ENCODE results near the gene EHD3.

Gene EHD3

GRCh38 chr2:31233741-31234682, at the start of gene EHD3:
Gene EHD3, plus strand, starts transcription at chr2:31234152. Its CDS starts 470 bp downstream, at chr2:31234622.
- peak; percentile 90 for DNase-seq

GRCh38 chr2:31187166-31187565, 46.8 kb upstream of the EHD3 start:
- no peak for DNase-seq

- DNase-seq = no peak
Measured at GRCh38 chr2:31188131-31188530, 45.8 kb upstream of the EHD3 start.

GRCh38 chr2:31189141-31189540, 44.8 kb upstream of the EHD3 start:
- no peak for DNase-seq

DNA sequence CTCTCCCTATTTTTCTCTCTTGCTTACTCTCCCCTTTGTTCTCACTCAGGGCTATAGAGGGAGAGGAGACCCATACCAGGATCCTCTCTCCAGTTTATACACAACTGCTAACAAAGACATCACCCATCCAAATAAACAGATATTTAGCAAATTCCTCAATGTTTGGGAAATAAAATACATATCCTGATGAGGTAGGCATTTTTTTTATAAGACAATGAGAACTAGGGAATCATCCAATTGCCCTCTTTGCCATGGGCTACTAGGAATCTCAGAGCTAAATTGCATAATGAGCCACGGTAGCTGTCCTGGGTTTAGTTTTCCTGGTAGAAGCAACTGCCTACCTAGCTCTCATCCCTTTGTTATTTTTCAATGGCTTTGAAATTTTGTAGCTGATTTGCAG, 43.8 kb upstream of the EHD3 start:
- DNase-seq = no peak

DNA sequence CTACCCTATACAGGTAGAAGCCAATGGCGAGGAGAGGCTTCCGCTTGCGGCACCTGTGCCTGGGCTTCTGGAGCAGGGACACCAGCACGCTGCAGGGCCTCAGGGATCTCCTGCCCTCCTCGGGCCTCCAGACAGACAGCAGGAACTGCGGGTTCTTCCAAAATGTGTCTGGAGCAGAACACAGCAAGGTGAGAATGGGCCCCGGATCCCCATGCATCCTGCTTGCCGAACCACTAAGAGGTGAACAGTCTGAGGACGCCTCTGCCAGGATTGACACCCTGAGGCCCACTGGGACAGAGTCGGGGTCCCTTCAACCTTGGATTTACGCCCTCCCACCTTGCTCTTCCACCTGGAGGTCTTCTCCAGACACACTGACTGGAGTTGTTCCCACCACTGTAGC, 42.0 kb upstream of the EHD3 start:
- no peak for DNase-seq

DNA sequence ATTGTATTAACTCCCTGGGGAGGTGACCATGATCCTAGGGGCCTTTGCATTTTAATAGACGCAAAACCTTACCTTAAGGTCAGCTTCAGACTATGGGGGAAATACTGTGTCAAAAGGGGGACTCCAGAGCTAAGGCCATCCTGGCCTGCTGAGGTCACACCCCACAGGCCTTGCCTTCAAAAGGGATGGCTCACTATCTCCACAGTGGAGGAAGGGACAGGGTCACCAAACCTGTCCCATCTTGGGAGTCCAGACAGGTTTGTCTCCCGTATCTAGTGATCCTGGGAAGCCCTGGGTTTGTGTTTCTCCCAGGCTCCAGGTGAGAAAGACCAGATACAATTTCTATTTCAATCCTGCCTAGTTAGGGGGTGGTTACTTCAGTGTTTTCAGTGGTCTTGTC, 41.6 kb upstream of the EHD3 start:
- DNase-seq = no peak

DNA sequence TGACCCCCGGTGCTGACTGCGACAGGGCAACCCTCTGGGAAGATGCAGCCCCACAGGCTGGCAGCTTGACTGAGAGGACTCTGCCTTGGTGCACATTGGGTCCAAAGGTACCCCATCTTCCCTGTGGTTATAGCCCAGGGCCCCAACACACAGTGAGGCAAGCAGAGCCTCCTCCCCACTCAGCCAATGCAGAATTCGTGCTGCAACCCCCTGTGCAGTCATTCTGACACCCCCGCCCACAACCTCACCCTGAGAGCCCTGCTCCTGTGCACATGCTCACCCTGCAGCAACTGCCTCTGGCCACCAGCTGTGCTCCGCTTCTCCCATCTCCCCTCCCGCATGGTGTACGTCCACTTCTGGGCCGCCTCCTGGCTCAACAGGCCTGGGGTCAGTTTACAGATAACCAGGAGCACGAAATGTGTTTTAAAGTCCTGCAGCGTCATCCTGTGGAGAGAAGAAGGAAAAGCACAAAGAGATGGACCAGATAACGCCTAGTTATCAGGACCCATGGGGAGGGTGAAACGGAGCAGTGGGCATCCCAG, 41.0 kb upstream of the EHD3 start:
- DNase-seq = no peak

GRCh38 chr2:31193806-31194205, 40.1 kb upstream of the EHD3 start:
- no peak for DNase-seq

- DNase-seq = no peak
Measured at GRCh38 chr2:31196622-31197021, 37.3 kb upstream of the EHD3 start.

- no peak for DNase-seq
Measured at GRCh38 chr2:31197166-31197565, 36.8 kb upstream of the EHD3 start.

DNA sequence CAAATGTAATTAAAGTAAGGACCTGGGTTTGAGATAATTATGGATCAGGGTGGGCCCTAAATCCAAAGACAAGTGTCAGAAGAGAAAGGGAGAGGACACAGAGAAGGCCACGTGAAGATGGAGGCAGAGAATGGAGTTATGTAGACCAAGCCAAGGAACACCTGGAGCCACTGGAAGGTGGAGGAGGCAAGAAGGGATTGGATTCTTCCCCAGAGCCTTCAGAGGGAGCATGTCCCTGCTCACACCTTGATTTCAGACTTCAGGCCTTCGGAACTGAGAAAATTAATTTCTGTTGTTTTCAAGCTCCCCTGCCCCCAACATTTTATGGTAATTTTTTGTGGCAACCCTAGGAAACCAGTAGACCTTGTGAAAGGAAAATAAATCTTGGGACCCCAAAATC, 36.3 kb upstream of the EHD3 start:
- no peak for DNase-seq

GRCh38 chr2:31199206-31199605, 34.7 kb upstream of the EHD3 start:
- DNase-seq = no peak

- DNase-seq = no peak
Measured at GRCh38 chr2:31200972-31201371, 33.0 kb upstream of the EHD3 start.

DNA sequence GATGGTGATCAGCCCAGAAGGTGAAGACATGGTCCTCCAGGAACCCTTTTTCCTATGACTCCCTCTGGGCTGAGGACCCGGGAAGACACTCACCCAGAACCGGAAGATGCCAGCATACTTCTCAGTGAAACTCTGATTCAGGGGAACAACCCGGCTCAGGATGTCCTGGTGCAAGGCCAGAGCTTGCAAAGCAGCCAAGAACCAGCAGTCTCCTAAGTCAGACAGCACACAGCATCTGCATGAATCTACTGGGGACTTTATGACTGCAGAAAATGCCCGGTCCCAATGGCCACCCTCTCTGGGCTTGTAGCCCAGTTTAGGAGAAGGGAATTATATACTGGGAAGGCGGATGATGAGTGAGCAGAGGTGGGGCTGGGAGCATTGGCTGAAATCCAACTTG, 31.9 kb upstream of the EHD3 start:
- DNase-seq = no peak

DNA sequence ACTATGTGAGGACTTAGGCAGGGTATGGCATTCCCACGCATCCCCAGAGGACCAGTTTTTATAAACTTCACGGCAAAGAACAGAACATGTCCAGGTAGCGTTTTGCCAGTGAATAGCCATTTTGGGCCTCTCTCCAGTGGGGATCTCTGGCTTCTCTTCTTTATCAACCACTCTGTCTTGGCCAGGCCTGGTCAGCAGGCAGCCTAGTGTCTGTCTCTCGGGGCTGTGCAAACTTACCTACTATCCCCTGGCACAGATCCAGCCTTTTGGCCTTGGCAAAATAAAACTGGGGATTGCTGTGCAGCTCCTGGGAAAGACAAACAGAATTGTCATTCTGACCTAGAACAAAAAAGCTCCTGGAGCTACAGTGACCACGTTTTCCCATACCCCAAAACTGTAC, 31.1 kb upstream of the EHD3 start:
- no peak for DNase-seq

GRCh38 chr2:31203916-31204315, 30.0 kb upstream of the EHD3 start:
- DNase-seq = no peak

DNA sequence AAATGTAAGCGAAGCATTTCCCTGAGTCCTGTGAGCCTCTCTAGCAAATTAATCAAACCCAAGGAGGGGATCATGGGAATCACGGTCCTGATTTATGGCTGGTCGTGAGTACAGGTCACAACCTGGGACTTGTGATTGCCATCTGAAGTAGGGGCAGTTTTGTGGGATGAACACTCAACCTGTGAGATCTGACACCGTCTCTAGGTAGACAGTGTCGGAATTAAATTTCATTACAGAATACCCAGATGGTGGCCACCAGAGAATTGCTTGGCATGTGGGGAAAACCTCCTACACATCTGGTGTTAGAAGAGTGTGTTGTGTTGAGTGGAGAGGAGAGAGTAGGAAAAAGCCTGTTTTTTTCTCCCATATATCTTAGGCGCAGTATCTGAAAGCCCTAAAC, 29.2 kb upstream of the EHD3 start:
- DNase-seq = no peak

DNA sequence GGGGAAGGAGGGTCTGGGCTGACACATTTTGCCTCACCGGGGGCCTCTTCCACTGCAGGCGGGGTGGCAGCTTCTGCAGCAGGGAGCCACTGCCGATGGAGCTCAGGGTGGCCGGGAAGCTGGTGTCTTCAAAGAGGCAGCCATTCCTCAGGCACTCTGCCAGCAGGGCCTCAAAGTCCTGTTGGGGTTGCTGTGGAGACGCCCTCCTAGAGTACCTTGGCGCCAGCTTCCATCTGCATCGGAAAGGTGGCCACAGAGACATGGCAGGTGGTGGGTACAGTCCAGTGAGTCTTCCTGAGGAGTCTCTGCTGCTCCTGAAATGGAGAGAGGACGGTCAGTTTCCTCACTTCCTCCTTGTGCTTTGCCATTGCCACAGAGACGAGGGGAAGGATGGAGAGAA, 28.8 kb upstream of the EHD3 start:
- no peak for DNase-seq

GRCh38 chr2:31205613-31206012, 28.3 kb upstream of the EHD3 start:
- no peak for DNase-seq

GRCh38 chr2:31207790-31208189, 26.2 kb upstream of the EHD3 start:
- DNase-seq = no peak

DNA sequence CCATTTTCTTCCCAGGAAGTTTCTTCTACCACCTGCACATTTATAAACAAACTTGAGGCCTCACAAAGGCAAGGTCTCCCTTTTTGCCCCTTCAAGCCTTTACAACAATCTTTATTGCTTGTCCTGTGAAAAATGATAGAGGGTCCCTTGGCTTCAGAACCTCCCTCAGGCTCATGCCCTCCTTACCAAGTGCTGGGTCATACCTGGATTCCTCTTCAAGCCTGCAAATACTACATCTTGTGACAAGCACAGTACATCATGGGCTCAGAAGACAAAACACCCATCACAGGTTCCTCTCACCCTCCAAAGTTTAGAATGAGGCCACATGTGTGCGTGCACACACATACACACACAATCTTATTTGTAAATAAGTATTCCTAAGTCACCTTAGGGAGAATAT, 25.7 kb upstream of the EHD3 start:
- DNase-seq = no peak

- DNase-seq = no peak
Measured at GRCh38 chr2:31212659-31213600, 21.0 kb upstream of the EHD3 start.

Measured in OCI-M1 (cell line).